ACHN (cell line): ENCODE results near the gene CHD2.
"Not testable (repeated sequence)": the region's sequence is repeated elsewhere in the genome, so short reads cannot be mapped to it uniquely, and the experiment has no call there.

ENCODE experiments used
- DNase-seq: peaks from one replicate; pipeline ENCODE4 v3.0.0-alpha.2; 2015
- in situ Hi-C: cut with HindIII; loops from 2 replicates; pipeline ENCODE4 v1.10.0; 2017; ENCODE audit warnings: low sequenced_read_pairs, low pct_ligation_motif_present, low pct_unique_long_range_greater_than_20kb

Gene CHD2

DNA sequence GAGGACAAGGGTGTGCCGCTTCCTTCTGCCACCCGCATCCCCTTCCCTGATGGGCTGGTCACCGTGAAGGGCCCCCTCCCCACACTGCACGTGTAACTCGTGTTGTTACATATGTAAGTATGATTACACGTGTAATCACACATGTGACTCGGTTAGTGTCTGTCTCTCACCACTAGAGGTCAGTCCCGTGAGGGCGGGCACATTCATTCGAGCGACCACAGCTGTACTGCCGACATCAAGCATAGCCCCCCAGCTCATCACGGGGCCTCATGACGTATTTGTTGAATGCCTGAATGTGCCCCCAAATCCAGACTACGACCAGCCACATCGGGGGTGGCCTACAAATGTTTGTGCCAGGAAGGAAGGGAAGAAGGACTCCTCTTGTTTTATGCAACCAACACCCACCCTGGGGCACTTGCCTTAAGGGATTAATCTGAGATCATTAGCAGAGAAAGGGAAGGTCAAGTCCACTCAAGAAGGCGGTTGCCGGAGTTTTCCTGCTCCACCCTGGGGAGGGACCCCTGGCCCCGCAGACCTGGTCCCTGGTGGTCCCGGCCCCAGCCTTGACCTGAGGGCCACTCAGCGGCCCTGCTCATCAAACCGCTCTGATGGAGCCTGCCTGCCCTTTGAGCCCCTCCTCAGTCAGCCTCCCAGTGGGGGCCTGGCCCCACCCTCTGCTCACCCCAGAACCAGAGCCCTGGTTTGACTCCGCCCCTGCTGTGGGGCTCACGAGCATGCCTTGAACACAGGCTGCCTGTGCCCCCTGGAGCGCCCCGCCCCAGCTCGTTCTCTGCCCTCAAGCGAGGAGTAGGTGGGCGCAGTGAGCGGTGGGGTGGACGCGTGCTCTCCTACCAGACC lies 136.1 kb downstream of the CHD2 start:
- DNase-seq = peak; percentile 27
- in situ Hi-C loops = no loop called here

DNA sequence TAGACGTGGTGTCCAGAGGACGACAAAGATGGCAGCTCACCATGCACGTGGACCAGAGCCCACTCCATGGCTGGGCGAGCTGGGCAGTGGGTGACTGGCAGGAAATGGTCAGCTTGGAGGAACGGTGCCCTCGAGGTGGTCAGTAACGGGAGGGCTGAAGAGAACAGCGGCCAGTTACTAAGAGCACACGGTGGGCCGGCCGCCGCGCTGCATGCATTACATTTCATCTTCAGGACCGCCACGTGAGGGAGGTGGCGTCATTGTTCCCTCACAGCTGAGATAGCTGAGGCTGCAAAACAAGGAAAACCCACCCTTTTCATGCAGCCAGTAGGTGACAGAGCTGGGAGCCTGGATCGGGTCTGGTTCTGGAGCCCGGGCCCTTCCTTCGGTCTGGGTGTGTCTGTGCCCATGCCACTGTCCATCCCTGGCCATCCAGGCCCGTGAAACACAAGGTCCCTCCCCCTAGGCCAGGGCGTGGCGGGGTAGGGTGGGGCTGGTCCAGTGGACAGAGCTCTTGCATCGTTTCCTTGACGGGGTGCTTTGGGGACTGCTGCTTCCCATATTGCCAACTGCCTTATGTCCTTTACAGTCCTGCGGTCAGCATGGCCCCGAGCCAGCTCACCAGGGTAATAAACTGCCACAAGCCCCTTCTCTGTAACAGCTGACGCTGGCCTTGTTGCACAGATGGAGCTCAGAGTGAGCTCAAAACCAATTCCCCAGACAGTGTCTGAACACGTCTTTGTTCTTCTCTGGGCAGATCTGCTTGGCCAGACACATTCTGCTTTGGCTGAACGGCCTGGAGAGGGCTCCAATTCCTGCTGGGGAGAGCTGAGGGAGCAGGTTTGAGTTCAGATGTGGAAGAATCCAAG lies 137.1 kb downstream of the CHD2 start:
- in situ Hi-C loops = no loop called here
- DNase-seq = no peak

DNA sequence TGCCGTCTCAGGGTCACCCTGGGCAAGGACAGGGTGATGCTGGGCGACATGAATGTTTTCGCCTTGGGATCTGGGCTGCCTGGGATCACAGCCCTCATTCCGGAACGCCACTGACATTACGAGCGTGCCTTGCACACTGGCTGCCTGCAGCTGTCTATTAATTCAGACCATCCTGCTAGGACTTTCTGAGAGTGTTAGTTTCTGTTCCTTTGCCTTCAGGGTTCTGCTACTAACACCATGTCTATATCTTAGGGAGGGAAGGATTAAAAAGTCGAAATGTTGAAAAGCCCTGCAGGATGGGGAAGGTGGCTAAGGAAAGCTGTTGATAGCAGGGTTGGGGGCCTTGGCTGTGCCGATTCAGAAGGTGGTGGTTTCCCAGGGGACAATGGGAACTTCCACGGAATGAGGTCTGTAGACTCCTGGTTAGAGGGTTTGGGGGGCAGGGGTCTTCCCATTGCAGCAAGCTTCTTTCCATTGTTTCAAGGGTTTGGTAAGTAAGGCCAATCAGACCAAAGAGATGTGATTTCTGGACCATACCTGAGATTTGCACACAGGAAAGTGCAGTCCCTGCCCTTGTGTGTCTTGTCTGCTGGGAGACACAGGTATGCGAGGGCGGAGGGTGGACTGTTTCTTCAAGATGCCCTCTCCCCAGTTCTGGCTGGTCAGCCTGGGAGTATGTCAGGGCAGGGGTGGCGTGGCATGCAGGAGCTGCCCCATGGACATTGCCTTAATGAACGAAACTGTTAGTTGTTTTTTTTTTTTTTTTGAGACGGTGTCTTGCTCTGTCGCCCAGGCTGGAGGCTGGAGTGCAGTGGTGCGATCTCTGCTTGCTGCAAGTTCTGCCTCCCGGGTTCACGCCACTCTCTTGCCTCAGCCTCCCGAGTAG lies 137.9 kb downstream of the CHD2 start:
- DNase-seq = no peak
- in situ Hi-C loops = no loop called here

DNA sequence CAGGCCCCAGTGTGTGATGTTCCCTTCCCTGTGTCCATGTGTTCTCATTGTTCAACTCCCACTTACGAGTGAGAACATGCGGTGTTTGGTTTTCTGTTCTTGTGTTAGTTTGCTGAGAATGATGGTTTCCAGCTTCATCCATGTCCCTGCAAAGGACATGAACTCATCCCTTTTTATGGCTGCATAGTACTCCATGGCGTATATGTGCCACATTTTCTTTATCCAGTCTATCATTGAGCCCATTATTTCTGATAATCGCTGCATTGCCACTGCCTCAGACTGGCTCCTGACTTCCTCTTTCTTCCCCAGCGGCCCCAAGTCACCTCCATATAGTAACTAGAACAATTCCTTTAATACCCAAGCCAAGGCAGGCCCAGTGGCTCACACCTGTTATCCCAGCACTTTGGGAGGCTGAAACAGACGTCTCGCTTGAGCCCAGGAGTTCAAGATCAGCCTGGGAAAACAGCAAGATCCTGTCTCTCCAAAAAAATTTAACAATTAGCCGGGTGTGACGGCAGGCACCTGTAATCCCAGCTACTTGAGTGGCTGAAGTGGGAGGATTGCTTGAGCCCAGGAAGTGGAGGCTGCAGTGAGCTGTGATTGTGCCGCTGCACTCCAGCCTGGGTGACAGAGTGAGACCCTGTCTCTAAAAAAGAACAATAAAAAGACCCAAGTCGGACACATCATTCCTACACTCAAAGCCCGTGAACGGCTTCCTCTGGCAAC lies 139.6 kb downstream of the CHD2 start:
- in situ Hi-C loops, DNase-seq: not testable (repeated sequence)

DNA sequence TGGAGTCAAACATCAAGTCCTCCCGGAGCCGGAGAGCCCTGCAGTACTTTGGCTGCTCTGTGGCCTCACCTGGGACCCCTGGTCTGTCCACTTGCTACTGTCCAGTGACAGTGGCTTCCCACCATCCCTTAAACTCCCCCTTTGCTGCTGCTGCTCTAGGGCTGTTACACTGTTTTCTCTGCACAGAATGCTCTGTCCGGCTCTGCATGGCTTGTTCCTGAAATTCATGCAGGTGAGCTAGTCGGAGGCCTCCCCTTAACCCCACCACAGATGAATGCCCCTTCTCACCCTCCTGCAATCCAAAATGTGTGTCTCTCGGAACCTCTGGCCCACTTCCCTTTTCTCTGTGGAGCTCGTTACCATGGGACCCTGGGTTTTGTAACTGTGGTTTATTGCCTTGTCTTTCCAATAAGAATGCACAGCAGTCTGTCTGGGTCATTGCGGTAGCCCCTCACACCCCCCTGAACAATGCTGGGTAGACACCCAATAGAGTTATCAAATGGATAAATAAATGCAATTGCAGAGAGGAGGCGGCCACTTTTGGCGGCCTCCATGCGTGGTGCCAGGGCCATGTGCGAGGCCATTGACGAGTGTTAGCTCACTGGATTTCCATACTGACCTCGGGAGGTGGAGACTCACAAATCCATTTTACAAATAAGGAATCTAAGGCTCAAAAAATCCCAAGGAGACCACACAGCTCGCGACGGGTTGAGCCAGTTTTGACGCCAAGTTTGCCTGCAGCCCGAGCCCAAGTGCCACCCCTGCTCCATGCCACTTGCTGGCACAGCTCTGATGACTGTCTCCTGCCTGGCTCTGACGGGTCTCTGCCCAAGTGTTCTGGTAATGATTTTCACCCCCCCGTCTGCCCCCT lies 140.4 kb downstream of the CHD2 start:
- DNase-seq = no peak
- in situ Hi-C loops = no loop called here

DNA sequence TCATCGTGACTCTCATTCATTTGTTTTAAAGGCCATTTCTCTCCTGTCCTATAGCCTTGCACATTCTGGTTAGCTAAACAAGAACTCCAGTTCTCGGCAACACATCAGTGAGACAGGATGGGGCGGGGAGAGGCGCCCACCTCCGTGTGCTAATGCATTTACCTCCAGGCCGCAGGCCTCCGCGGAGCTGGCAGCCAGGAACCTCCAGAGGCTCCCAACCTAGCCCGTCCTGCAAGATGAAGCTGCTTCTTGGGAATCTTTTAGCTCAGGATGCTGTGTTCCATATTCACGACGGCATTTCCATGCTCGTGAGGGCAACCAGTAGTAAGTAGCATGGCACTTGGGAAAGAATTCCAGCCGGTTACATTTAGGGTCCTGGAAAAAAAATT lies 141.0 kb downstream of the CHD2 start:
- DNase-seq = no peak
- in situ Hi-C loops = no loop called here

DNA sequence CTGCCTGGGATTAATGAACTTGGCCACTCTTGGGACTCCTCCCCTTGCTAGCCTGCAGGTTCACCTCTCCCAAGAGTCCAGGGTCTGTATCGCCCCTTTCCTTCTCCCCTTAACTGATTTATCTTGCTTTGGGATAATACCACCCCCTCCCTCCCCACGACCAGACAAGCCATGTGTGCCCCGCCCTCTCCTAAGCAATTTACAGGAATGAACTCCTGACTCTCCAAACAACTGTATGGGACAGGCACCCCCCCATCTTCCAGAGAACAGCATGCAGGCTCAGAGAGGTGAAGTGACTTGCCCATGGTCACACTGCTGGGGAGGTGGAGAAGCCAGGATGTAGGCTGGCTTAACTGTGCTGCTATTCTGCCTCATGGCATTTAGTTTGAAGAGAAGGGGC lies 142.1 kb downstream of the CHD2 start:
- in situ Hi-C loops = no loop called here
- DNase-seq = no peak

DNA sequence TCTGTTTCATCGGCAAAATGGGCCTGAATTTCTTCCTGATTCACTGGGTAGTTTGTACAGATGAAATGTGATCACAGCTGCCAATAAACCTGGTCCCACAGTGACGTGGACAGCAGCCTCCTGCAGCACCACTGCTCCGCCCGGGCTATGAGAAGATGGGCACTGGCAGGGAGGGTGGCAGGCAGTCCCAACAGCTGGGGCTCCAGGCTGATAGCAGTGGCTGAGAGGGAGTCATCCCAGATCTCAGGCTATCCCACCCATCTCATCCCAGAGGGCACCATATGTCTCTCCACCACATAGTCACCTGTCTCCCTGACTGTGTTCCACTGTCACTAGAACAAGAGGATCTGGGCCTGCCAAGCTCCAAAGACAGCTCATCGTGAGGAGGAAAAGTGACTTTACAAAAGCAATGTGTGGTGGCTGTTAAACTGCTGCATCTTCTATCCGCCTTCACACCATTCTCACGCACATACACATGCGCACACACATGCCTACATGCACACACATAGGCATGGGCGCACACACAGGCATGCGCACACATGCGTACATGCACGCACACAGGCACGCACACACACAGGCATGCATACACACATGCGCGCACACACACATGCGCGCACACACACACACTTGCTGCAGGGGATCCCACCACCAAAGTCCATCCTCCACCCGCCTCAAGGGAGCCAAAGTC lies 142.7 kb downstream of the CHD2 start:
- DNase-seq = no peak
- in situ Hi-C loops = no loop called here

DNA sequence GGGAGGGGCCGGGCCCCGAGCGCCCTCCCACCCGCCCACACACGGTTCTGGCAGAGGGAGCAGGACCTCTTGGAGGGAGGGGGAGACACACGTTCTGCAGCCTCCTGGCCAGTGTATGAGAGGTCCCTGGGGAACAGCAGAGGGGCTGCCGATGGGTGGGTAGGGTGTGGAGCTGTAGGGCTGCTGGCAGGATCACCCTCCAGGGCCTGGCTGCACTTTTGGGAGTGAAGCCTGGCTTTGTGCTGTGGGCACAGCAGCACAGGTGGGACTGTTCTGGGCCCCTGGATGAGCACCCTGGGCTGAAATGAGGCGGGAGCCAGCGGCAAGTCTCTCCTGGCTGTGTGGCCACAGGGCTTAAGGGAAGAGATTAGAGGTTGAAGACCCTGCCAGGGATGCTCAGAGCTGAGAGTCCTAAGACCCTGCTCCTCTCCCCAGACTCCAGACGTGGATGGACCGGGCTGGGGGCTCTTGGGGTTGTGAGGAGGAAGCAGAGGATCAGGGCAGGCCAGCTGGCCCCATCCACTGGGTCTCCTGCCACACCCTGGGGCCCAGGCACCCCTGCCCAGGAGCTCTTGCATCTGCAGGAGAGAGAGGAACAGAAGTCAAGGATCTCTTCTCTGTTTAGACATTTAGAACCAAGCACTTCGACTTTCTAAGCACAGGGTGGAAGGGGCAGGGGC lies 143.6 kb downstream of the CHD2 start:
- no peak for DNase-seq
- in situ Hi-C loops = no loop called here

DNA sequence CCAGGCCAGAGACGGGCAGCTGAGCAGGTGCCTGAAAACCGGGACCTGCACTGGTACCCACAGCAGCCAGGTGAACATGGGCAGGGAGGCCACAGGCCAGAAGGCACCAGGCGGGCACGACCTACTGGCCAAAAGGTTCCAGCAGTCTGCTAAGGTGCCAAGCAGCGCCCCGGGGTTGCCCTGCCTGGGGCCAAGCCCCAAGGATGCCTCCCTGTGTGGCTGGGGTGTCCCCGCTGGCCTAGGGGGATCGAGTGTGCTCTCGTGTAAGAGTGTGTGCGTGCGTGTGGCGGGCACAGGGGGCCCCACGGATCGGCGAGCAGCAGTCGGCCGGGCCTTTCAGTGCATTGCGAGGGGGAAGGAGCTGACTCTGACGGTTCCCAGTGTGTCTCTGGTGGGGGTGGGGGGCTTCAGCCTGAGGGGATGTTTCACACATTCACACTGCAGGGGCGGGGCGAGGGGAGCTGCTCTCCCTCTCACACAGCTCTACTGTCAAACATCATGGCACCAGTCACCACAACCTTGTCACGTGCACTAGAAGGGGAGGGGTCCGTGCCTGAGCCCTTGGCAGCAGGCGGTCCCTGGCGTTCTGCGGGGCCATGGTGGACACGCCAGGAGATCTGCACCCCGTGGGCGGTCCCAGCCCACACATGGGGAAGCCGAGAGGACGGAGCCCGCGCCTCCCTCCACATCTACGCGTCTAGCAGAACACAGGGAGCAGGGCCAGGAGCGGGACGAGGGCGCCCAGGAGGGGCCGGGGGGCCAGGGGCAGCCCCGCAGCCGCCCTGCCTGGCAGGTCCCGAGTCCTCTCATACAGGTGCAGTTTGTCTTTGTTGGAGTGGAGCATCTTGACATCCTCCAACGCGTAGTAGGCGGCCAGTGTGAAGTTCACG lies 144.4 kb downstream of the CHD2 start:
- no peak for DNase-seq
- in situ Hi-C loops = no loop called here

DNA sequence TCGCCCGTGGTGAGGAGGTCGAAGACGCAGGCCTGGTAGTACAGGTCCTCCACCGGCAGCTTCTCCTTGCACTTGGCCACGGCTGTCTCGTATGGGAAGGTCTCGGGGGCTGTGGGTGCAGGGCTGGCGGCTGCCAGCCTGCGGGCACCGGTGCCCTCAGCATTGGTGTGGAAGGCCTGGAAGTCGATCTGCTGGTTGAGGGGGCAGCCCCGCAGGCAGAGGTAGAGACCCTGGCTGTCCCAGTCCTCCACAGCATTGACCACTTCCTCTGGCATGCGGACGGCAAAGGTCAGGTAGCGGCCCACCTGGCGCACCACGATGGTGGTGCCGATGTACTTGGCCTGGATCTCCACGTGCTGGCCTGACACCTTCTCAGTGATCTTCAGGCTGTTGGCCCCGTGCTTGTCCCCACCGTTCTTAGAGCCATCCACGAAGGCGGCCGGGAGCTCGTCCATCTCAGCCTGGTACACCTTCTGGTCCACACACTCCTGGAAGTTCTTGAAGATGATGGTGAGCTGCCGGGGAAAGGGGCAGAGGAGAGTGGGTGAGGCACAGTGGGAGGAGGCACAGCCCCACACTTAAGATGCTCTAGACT lies 145.2 kb downstream of the CHD2 start:
- no peak for DNase-seq
- in situ Hi-C loops = no loop called here

DNA sequence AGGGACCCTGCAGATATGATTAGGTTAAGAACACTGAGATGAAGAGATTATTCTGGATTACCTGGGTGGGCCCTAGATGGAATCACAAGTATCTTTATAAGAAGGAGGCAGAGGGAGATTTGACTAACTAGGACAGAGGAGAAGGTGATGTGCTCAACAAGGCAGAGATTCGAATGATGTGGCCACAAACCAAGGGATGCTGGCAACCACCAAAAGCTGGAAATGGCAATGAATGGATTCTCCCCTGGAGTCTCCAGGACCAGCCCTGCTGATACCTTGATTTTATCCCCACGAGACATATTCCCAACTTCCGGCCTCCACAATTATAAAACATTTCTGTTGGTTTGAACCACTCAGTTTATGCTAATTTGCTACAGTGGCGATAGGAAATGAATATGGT lies 146.0 kb downstream of the CHD2 start:
- no peak for DNase-seq
- in situ Hi-C loops = no loop called here

DNA sequence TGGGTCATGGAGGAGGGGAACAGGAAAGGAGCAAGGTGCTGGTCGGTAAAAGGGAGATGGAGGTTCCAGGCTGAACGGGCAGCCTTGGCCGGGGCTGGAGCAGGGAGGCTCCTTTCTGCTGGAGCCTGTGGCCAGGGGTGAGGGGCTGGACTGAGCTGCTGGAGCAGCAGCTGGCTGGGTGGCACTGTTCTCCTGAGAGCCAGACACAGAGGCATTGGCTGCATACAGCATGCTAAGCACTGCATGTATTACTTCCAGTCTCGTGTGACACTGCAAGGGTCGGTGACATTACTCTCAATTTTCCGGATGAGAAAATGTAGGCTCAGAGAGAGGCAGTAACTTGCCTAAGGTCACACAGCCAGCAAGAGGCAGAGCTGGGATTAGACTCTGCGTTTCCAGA lies 146.6 kb downstream of the CHD2 start:
- in situ Hi-C loops = no loop called here

DNA sequence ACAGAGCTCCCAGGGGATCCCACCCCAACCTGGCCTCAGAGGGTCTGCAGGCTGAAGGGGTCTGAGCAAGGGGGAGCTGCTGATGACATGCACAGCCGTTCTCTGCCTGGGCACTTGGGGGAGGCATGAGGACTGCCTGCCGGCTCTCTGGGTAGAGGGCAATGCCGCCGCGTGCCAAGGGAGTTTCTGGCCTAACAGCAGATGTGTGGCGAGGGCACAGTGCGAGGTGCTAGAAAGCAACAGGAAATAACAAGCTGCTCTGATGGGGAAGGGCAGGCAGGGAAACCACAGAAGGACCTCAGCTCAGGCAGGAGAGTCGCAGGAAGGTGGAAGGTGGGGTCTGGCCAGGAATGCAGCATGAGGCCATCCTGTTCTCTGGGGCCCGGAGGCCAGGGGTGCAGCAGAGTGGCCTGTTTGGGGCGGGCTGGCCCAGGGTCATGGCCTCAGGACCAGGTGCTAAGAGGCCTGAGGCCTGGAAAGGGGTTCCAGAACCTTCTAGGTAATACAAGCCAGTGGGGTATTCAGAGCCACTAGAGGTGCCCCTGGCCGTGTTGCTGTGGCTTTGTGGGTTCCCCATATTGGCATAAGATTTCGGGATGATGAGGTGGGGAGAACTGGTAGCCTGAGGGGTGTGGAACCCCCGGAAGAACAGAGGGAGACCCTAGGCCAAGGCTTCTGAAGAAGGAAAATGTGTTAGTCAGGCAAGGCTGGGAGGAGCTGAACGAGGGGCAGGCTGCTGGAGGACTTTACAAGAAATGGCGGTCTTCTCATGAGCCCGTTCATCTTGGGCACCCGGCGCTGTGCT lies 147.7 kb downstream of the CHD2 start:
- no peak for DNase-seq

More for the DNA sequence above, 146.6 kb downstream of the CHD2 start:
- no peak for DNase-seq

DNA sequence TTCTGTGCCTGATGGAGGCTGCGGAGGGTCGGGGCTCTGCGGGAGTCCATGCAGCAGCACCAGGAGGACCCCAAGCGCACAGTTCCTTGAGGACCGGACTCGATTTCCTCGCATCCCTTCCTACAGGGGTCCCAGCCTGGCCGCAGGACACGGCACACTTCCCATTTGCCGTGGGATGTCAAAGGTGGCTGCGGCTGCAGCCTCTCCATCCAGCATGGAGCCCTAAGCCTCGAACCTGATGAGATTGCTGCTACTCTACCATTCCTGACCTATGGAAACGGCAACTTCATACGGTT lies 148.2 kb downstream of the CHD2 start:
- no peak for DNase-seq
- in situ Hi-C loops = no loop called here

More for the DNA sequence above, 147.7 kb downstream of the CHD2 start:
- in situ Hi-C loops = no loop called here
